NT2/D1 (cell line): ENCODE data around the gene RGPD8.

ENCODE experiments used
- YY1 ChIP-seq: IDR thresholded peaks from 2 replicates; pipeline ENCODE4 v1.6.1; 2011; ENCODE audit not compliant: insufficient read length, insufficient read depth
- ZNF274 ChIP-seq: IDR thresholded peaks from 2 replicates; pipeline ENCODE4 v1.6.1; 2011; ENCODE audit warnings: mild to moderate bottlenecking, low read depth, low read length

DNA sequence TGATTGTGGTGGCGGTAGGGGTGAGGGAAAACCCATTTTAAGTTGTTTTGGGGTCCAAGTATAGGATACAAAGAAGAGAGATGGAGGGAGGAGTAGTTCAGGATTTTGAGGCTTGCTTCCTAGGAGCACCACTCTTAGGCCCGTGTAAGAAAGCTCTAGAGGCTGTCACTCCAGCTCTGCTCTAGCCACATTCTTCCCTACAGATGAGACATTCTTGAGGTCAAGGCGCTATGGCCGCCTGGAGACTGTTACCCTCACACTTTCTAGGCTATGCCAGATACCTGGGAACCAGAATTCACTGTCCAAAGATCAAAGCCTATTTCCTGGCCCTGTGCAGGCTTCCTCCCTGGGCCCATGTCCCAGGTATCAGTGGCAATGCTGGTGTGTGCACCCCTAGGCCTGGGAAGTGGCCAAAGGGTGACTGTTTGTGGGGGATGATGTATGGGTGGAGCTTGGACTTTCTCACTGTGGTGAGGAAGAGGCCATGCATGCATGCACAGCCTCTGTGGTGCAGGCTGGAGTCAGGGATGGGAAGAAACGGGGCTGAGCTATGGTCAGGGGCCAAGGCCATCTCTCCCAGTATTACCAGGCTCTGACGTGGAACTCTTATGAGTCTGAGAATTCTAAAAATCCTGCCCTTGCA, 41.5 kb upstream of the RGPD8 start:
- no peak for TF ChIP-seq YY1
- TF ChIP-seq ZNF274 = no peak
